Measurements from ENCODE around the gene NAV3.
"Not testable (repeated sequence)": the region's sequence is repeated elsewhere in the genome, so short reads cannot be mapped to it uniquely, and the experiment has no call there.

Gene NAV3

DNA sequence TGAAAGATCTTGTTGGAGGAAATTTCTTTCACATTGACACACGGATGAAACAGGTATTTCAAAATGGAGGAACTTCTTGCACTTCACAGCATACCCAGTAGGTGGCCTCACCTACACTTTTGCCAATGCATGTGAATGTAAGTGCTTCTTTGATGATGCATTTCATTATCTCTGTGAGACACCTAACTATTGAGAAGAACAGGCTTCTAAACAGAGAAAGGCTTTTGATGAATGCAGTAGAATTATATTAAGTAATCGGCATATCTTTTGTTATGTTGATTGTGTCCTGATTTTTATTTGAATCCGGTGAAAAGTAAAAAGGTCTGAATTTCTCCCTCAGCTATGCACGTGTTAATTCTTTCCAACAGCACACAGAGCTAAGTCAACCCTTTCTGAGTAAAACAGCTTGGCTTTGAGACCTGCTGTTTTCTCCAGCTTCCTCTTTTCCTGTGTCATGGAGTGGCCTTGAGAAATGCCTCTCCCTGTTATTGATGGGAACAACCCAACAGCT, 399.0 kb downstream of the NAV3 start:
- no peak for TF ChIP-seq Cebpa-rat (IDR thresholded peaks at IDR 0.05)
- no peaks in the 10 kb centered on the region for H4K20me1 ChIP-seq
- no peaks in the 10 kb centered on the region for H3K27me3 ChIP-seq
- no peak overlapping the region for H3K9ac ChIP-seq
- no peak overlapping the region for H3K4me3 ChIP-seq
- peak overlapping the region in 1 of 11 experiments; percentile 37; a peak in 2 of 22 replicates for H3K4me2 ChIP-seq
- peaks cover 0 to 15% (median 0%) of the 10 kb centered on the region in 10 experiments; a peak in 2 of 20 replicates for H3K4me1 ChIP-seq
- H3K36me3 ChIP-seq: no peaks in the 10 kb centered on the region
- H3K27ac ChIP-seq: no peak overlapping the region
- peaks cover 0 to 11% (median 3%) of the 10 kb centered on the region in 11 experiments; a peak in 4 of 22 replicates for H3K9me3 ChIP-seq (replicated peaks in 1 of 11)

DNA sequence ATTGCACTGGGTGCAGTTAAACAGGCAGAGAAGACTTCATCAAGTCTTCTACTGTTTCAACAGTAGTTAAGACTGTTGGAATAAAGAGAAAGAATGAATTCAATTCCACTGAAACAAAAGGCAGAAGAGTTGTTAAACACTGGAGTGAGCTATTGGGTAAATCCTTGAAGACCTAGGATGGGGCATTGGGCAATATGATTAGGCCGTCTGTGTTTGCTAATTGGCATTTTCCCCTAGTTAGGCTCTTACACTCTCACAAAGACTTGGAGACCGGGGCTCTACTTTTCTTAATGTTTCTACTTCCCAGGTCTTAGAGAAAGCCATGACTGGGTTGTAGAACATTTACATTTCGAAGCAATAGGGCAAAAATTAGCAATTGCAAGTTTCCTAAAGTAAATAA, 402.1 kb downstream of the NAV3 start:
- H4K20me1 ChIP-seq: no peaks in the 10 kb centered on the region
- no peaks in the 10 kb centered on the region for H3K36me3 ChIP-seq
- TF ChIP-seq Cebpa-rat (IDR thresholded peaks at IDR 0.05): no peak
- H3K4me2 ChIP-seq: no peak overlapping the region
- H3K27me3 ChIP-seq: no peaks in the 10 kb centered on the region
- H3K27ac ChIP-seq: no peak overlapping the region
- H3K4me3 ChIP-seq: no peak overlapping the region
- peaks cover 0 to 15% (median 0%) of the 10 kb centered on the region in 10 experiments; a peak in 2 of 20 replicates for H3K4me1 ChIP-seq
- peaks cover 0 to 2% (median 1%) of the 10 kb centered on the region in 11 experiments; a peak in 4 of 22 replicates for H3K9me3 ChIP-seq (replicated peaks in 1 of 11)
- H3K9ac ChIP-seq: no peak overlapping the region

DNA sequence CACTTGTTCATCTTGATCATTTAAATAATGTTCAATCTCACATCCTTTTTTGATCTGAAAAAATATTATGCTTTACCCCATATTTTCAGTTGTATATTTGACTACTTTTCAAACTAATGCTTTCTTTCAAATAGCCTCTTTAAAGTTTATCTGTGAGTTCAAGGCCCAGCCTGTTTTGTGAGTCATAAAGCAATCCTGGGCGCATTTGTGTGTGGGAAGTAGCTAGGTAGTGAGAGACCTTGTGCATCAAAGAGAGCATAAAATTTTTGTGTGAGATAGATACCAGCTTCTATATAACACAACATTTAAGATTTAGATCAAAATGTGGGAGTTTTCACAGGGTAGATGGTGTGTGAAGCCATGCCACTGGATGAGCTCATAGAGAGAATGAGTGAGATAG, 405.6 kb downstream of the NAV3 start:
- no peak overlapping the region for H3K4me3 ChIP-seq
- no peaks in the 10 kb centered on the region for H3K27me3 ChIP-seq
- H4K20me1 ChIP-seq: no peaks in the 10 kb centered on the region
- no peak overlapping the region for H3K9ac ChIP-seq
- no peak overlapping the region for H3K27ac ChIP-seq
- H3K9me3 ChIP-seq (replicated peaks in 1 of 11): no peaks in the 10 kb centered on the region
- H3K4me1 ChIP-seq: no peaks in the 10 kb centered on the region
- no peak for TF ChIP-seq Cebpa-rat (IDR thresholded peaks at IDR 0.05)
- H3K4me2 ChIP-seq: no peak overlapping the region
- no peaks in the 10 kb centered on the region for H3K36me3 ChIP-seq

DNA sequence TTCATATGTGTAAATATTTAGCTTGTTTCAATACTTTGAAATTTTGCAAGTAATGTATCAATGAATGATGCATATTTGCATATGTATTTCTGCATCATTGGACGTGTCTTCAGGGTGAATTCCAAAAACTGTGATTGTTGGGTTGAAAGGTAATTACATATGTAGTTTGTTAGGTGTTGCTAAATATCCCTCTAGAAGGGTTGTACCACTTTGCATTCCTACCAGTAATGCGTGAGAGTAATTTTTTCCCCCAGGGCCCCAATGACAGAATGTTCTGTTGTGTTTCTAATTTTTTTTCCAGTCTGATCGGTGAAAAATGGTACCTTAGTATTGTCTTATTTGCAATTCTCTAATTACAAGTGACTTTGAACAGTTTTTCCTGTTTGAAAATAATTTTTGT, 408.9 kb downstream of the NAV3 start:
- Histone ChIP-seq H3K9me3 (replicated peaks in 1 of 11) (no peaks in the 10 kb centered on the region), H3K27ac (no peak overlapping the region)
- TF ChIP-seq Cebpa-rat (IDR thresholded peaks at IDR 0.05): no peak

DNA sequence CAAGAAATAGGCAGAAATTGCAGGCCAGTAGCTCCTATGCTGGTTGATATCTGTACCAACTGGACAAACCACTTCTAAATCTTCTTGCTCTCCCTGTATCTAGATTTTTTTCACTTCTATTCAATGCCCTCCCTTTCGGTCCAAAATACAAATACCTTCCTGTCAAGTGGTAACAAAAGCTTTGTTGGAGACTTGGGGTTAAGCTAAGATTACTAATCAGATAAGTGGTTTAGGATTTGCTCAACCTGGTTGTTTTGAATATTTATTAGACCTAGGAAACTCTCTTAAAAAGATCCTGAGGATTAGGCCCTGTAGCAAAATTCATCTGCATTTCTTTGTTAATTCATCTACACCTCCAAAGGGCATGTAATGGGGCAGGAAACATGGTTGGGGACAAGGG, 410.1 kb downstream of the NAV3 start:
- Histone ChIP-seq H3K36me3 (no peaks in the 10 kb centered on the region), H4K20me1 (no peaks in the 10 kb centered on the region), H3K27me3 (no peaks in the 10 kb centered on the region), H3K27ac (no peak overlapping the region), H3K9me3 (replicated peaks in 1 of 11) (no peaks in the 10 kb centered on the region), H3K4me2 (no peak overlapping the region), H3K9ac (no peak overlapping the region), H3K4me1 (no peaks in the 10 kb centered on the region), H3K4me3 (no peak overlapping the region)
- no peak for TF ChIP-seq Cebpa-rat (IDR thresholded peaks at IDR 0.05)

More for the DNA sequence above, 408.9 kb downstream of the NAV3 start:
- Histone ChIP-seq H3K9ac (no peak overlapping the region), H3K27me3 (no peaks in the 10 kb centered on the region), H3K4me3 (no peak overlapping the region), H4K20me1 (no peaks in the 10 kb centered on the region), H3K36me3 (no peaks in the 10 kb centered on the region), H3K4me2 (no peak overlapping the region), H3K4me1 (no peaks in the 10 kb centered on the region)

DNA sequence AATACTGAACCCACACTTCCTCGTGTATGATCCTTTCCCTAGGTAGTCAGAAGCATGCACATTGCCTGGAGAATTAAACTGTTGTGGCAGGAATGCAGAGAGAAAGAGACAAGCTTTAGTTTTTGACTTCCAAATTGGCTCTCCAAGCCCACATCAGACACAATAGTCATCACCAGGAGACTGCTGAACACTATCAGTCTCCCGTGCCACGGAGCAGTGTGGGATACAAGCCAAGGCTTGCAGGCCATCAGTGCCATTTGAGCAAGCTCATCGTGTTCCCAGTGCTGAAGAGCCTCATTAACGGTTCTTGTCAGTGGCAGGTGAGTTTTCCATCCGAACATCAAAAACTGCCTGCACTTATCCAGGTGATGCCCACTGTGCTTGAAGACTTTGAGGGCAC, 410.8 kb downstream of the NAV3 start:
- H4K20me1 ChIP-seq: no peaks in the 10 kb centered on the region
- H3K36me3 ChIP-seq: no peaks in the 10 kb centered on the region
- no peak overlapping the region for H3K27ac ChIP-seq
- no peak overlapping the region for H3K4me3 ChIP-seq
- H3K27me3 ChIP-seq: no peaks in the 10 kb centered on the region
- no peak overlapping the region for H3K4me2 ChIP-seq
- no peak overlapping the region for H3K9ac ChIP-seq
- no peaks in the 10 kb centered on the region for H3K9me3 ChIP-seq (replicated peaks in 1 of 11)
- no peaks in the 10 kb centered on the region for H3K4me1 ChIP-seq
- no peak for TF ChIP-seq Cebpa-rat (IDR thresholded peaks at IDR 0.05)

DNA sequence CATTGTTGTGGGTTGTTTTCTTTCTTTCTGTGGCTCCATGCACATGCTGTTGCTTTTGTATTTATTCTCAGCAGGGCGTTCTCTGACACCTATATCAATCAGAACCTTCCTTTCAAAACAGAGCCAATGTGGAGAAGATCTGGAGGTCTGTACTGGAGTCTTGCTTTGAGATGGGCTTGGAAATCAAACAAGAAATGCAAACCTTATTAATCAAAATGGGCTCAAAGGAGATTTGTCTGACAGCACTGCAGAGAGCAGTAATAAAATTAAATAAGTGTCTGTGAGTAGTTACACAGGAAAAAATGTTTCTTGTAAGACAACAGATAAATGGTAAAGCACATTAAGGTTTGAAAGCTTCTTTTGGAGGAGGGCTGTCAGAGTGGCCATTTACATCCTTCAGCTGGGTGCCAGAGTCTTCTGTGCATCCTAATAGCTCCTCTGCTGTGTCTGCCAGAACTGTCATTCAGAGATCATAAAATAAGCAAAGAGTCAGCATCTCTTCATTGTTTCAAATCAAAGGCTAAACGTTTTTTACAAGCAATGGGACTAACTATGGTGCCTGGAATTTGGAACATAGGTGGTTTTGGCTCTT, 414.3 kb downstream of the NAV3 start:
- no peaks in the 10 kb centered on the region for H3K36me3 ChIP-seq

DNA sequence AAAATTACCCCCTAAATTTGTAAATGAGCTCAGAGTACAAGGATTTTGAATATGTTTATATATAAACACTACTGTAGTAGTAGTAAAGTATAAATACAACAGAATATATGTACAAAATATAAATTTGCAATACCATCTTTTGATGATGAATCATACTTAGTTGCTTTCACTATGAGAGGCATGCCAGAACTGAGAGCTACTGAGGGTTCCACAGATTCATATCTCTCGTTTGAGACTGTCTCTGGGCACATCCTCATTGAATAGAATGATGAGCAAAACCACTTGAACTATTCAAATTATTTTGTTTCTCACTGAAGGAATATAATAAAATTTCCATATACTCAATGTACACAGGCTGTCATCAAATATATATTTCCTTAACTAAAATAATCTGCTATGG, 417.6 kb downstream of the NAV3 start:
- Histone ChIP-seq H3K36me3 (no peaks in the 10 kb centered on the region), H3K9ac (no peak overlapping the region), H3K4me1 (peaks cover 0 to 11% (median 0%) of the 10 kb centered on the region in 10 experiments; a peak in 5 of 20 replicates), H3K27me3 (no peaks in the 10 kb centered on the region), H3K4me2 (no peak overlapping the region), H3K27ac (no peak overlapping the region), H3K9me3 (replicated peaks in 1 of 11) (0 out of 22 replicates have a peak, but pooled peaks cover 0 to 5% (median 0%) of the 10 kb centered on the region in 11 experiments), H4K20me1 (no peaks in the 10 kb centered on the region), H3K4me3 (no peak overlapping the region)
- TF ChIP-seq Cebpa-rat (IDR thresholded peaks at IDR 0.05): no peak

More for the DNA sequence above, 414.3 kb downstream of the NAV3 start:
- no peak overlapping the region for H3K4me2 ChIP-seq
- no peak overlapping the region for H3K9ac ChIP-seq
- no peak for TF ChIP-seq Cebpa-rat (IDR thresholded peaks at IDR 0.05)
- no peaks in the 10 kb centered on the region for H3K9me3 ChIP-seq (replicated peaks in 1 of 11)
- no peak overlapping the region for H3K27ac ChIP-seq
- H3K27me3 ChIP-seq: no peaks in the 10 kb centered on the region
- H3K4me1 ChIP-seq: no peaks in the 10 kb centered on the region; a peak in 1 of 20 replicates
- H3K4me3 ChIP-seq: no peak overlapping the region
- H4K20me1 ChIP-seq: no peaks in the 10 kb centered on the region

DNA sequence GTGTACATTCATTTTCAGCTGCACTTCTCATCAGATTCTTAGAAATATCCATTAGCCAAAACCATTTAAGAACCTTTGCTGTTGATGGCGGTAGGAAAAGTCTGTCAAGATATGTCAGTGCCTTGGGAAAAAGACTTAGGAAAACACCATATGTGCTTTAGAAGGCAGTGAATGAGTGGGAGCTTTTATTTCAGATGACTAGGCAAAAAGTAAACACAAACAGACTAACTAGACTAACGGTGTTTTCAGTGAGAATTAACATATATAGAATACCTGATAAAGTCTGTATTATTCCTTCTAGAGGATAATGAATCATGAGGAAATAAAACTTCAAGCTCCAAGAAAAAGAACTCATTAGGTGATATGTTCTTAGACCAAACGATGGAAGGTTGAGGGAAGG, 418.9 kb downstream of the NAV3 start:
- Histone ChIP-seq H3K9ac (no peak overlapping the region), H3K9me3 (replicated peaks in 1 of 11) (0 out of 22 replicates have a peak, but pooled peaks cover 0 to 6% (median 0%) of the 10 kb centered on the region in 11 experiments), H3K4me2 (no peak overlapping the region), H4K20me1 (no peaks in the 10 kb centered on the region), H3K36me3 (no peaks in the 10 kb centered on the region), H3K4me3 (no peak overlapping the region), H3K27ac (no peak overlapping the region), H3K4me1 (peaks cover 0 to 11% (median 0%) of the 10 kb centered on the region in 10 experiments; a peak in 5 of 20 replicates), H3K27me3 (no peaks in the 10 kb centered on the region)
- no peak for TF ChIP-seq Cebpa-rat (IDR thresholded peaks at IDR 0.05)

DNA sequence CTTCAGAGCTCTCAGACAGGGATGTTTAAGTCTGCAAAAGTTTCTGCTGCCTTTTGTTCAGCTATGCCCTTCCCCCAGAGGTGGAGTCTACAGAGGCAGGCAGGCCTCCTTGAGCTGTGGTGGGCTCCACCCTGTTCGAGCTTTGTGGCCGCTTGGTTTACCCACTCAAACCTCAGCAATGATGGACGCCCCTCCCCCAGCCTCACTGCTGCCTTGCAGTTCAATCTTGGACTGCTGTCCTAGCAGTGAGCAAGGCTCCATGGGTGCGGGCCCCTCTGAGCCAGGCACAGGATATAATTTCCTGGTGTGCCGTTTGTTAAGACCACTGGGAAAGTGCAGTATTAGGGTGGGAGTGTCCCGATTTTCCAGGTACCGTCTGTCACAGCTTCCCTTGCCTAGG, 427.0 kb downstream of the NAV3 start:
- H3K9ac ChIP-seq, H3K36me3 ChIP-seq, H4K20me1 ChIP-seq, H3K27me3 ChIP-seq, H3K4me3 ChIP-seq, H3K27ac ChIP-seq, H3K4me1 ChIP-seq, H3K4me2 ChIP-seq: not testable (repeated sequence)
- peaks cover 0 to 18% (median 5%) of the 10 kb centered on the region in 11 experiments; a peak in 8 of 22 replicates for H3K9me3 ChIP-seq (replicated peaks in 1 of 11)

Measured in BLaER1 treated with 17β-estradiol and CSF1 and Interleukin-3, amounts not matched to agents 10 nM and 100 nM (cell line).